H9 (cell line): ENCODE data around the gene NAPEPLD. TPM values are rescaled to one million over a fixed set of nuclear protein-coding genes. Genes with fewer than 3 reads are reported as not detected.
A peak's percentile ranks its signal among the peaks of the same experiment; 100 is the strongest.

Experiments
- DNase-seq: peaks from one replicate; pipeline ENCODE4 v3.0.0-alpha.2; 2017
- H2AFZ ChIP-seq: one replicate; pipeline ENCODE4 v1.6.1; 2013; ENCODE audit warnings: mild to moderate bottlenecking, low read length, control low read depth, moderate library complexity
- H2AK5ac ChIP-seq: 2 replicates; pipeline ENCODE4 v1.6.1; 2013; ENCODE audit warnings: low read length, control low read depth, mixed read lengths; ENCODE audit not compliant: insufficient read length
- H2BK120ac ChIP-seq: one replicate; pipeline ENCODE4 v1.6.1; 2013; ENCODE audit warnings: low read depth, mild to moderate bottlenecking, low read length, control low read depth, inconsistent platforms; ENCODE audit not compliant: poor library complexity, severe bottlenecking
- H2BK12ac ChIP-seq: 2 replicates; pipeline ENCODE4 v1.6.1; 2013; ENCODE audit warnings: low read length, control low read depth, mixed read lengths, low read depth; ENCODE audit not compliant: insufficient read length
- H2BK15ac ChIP-seq: 2 replicates; pipeline ENCODE4 v1.6.1; 2013; ENCODE audit warnings: low read depth, low read length, control low read depth
- H2BK20ac ChIP-seq: one replicate; pipeline ENCODE4 v1.6.1; 2013; ENCODE audit warnings: low read depth, mild to moderate bottlenecking, low read length, control low read depth, inconsistent platforms; ENCODE audit not compliant: poor library complexity, severe bottlenecking
- H2BK5ac ChIP-seq: 2 replicates; pipeline ENCODE4 v1.6.1; 2013; ENCODE audit warnings: low read length, control low read depth, mixed read lengths; ENCODE audit not compliant: insufficient read length
- H3K14ac ChIP-seq: 2 replicates; pipeline ENCODE4 v1.6.1; 2013; ENCODE audit warnings: low read length, control low read depth; ENCODE audit not compliant: insufficient read depth
- H3K18ac ChIP-seq: 2 replicates; pipeline ENCODE4 v1.6.1; 2013; ENCODE audit warnings: low read depth, mild to moderate bottlenecking, mixed read lengths, low read length, control low read depth; ENCODE audit not compliant: insufficient read length
- H3K23ac ChIP-seq: 2 replicates; pipeline ENCODE4 v1.6.1; 2013; ENCODE audit warnings: low read length, control low read depth, mixed read lengths, low read depth; ENCODE audit not compliant: insufficient read length
- H3K23me2 ChIP-seq: 2 replicates; pipeline ENCODE4 v1.6.1; 2013; ENCODE audit warnings: low read depth, mild to moderate bottlenecking, mixed read lengths, low read length, control low read depth; ENCODE audit not compliant: insufficient read length, poor library complexity, severe bottlenecking
- H3K27ac ChIP-seq: 2 replicates; pipeline ENCODE4 v1.5.1; 2013; ENCODE audit warnings: low read length, control low read depth, mixed read lengths, low read depth; ENCODE audit not compliant: insufficient read length
- H3K27me3 ChIP-seq: 2 replicates; pipeline ENCODE4 v1.6.1; 2013; ENCODE audit warnings: low read length, control low read depth, inconsistent platforms; ENCODE audit not compliant: insufficient read depth
- H3K4ac ChIP-seq: 2 replicates; pipeline ENCODE4 v1.6.1; 2013; ENCODE audit warnings: low read depth, mild to moderate bottlenecking, control low read depth, inconsistent platforms, low read length, moderate library complexity
- H3K4me1 ChIP-seq: 2 replicates; pipeline ENCODE4 v1.6.1; 2013; ENCODE audit warnings: low read length, control low read depth, inconsistent platforms; ENCODE audit not compliant: insufficient read depth
- H3K4me2 ChIP-seq: 2 replicates; pipeline ENCODE4 v1.6.1; 2013; ENCODE audit warnings: low read length, control low read depth, mixed read lengths; ENCODE audit not compliant: insufficient read length, insufficient read depth
- H3K56ac ChIP-seq: 2 replicates; pipeline ENCODE4 v1.6.1; 2013; ENCODE audit warnings: low read depth, mild to moderate bottlenecking, mixed read lengths, low read length, control low read depth; ENCODE audit not compliant: insufficient read length
- H3K79me1 ChIP-seq: 2 replicates; pipeline ENCODE4 v1.6.1; 2013; ENCODE audit warnings: low read depth, mild to moderate bottlenecking, moderate library complexity, low read length, control low read depth, inconsistent platforms; ENCODE audit not compliant: insufficient read depth, poor library complexity, severe bottlenecking
- H3K79me2 ChIP-seq: 2 replicates; pipeline ENCODE4 v1.6.1; 2013; ENCODE audit warnings: low read length, control low read depth, inconsistent platforms; ENCODE audit not compliant: insufficient read depth
- H3K9ac ChIP-seq: 2 replicates; pipeline ENCODE4 v1.6.1; 2013; ENCODE audit warnings: low read length, control low read depth, mixed read lengths; ENCODE audit not compliant: insufficient read length; ENCODE audit errors: extremely low read depth
- H3K9me3 ChIP-seq: one replicate; pipeline ENCODE4 v1.6.1; 2013; ENCODE audit warnings: low read depth, low read length, inconsistent platforms; ENCODE audit not compliant: control insufficient read depth
- H3T11ph ChIP-seq: one replicate; pipeline ENCODE4 v1.6.1; 2013; ENCODE audit warnings: mild to moderate bottlenecking, low read length, control low read depth, inconsistent platforms
- H4K20me1 ChIP-seq: one replicate; pipeline ENCODE4 v1.6.1; 2013; ENCODE audit not compliant: control insufficient read depth, insufficient read length, insufficient read depth
- H4K5ac ChIP-seq: 2 replicates; pipeline ENCODE4 v1.6.1; 2013; ENCODE audit warnings: low read depth, mild to moderate bottlenecking, mixed read lengths, low read length, control low read depth; ENCODE audit not compliant: insufficient read length
- H4K8ac ChIP-seq: replicated peaks from 2 replicates; pipeline ENCODE4 v1.6.1; 2013; ENCODE audit warnings: low read length, control low read depth, mixed read lengths, low read depth; ENCODE audit not compliant: insufficient read length
- H4K91ac ChIP-seq: 2 replicates; pipeline ENCODE4 v1.6.1; 2013; ENCODE audit warnings: low read depth, mild to moderate bottlenecking, moderate library complexity, mixed read lengths, low read length, control low read depth; ENCODE audit not compliant: insufficient read length
- H3K27ac Mint-ChIP-seq, 3 experiments: 2 replicates in 2 of 3; 3 replicates in 1 of 3; pipeline ENCODE4 v1.8.0; 2020 to 2021; ENCODE audit warnings: mixed read lengths in 3 of 3, mild to moderate bottlenecking in 1 of 3, moderate library complexity in 1 of 3
- H3K27me3 Mint-ChIP-seq: 2 replicates; pipeline ENCODE4 v1.8.0; 2021; ENCODE audit warnings: low read depth, mild to moderate bottlenecking, moderate library complexity, mixed read lengths
- H3K36me3 Mint-ChIP-seq, 3 experiments: 2 replicates in 2 of 3; 3 replicates in 1 of 3; pipeline ENCODE4 v1.8.0; 2020 to 2021; ENCODE audit warnings: low read depth in 3 of 3, mixed read lengths in 3 of 3; ENCODE audit not compliant: insufficient read depth in 1 of 3
- H3K4me1 Mint-ChIP-seq, 2 experiments: 2 replicates each; pipeline ENCODE4 v1.8.0; 2020; ENCODE audit warnings: mixed read lengths in 2 of 2
- H3K4me3 Mint-ChIP-seq, 2 experiments: 2 replicates in 1 of 2; 3 replicates in 1 of 2; pipeline ENCODE4 v1.8.0; 2020 to 2021; ENCODE audit warnings: mild to moderate bottlenecking in 2 of 2, mixed read lengths in 2 of 2, moderate library complexity in 1 of 2
- H3K9me3 Mint-ChIP-seq, 2 experiments: 2 replicates in 1 of 2; 3 replicates in 1 of 2; pipeline ENCODE4 v1.8.0; 2020; ENCODE audit warnings: mild to moderate bottlenecking in 2 of 2, mixed read lengths in 2 of 2, moderate library complexity in 1 of 2
- WGBS: extraction: QIAGEN DNeasy Blood & Tissue Kit; methylation state at CpG from one replicate; pipeline ENCODE4 v1.1.7; 2013; ENCODE audit warnings: missing lambda C conversion rate, low lambda C conversion rate, mixed read lengths; ENCODE audit not compliant: insufficient read length; ENCODE audit errors: extremely low coverage; 5-methylcytosine and 5-hydroxymethylcytosine counted together
- total RNA-seq: library from RNA; stranded (reverse); gene quantifications from 2 replicates; pipeline ENCODE4 v1.2.1, GENCODE V29; 2021
- TF ChIP-seq, protein P1 (sequence below): fragments of 200-600 bp; sonication (generic); conservative IDR thresholded peaks from 3 replicates; pipeline ENCODE4 v1.8.0; 2021; ENCODE audit warnings: antibody characterized with exemption, mild to moderate bottlenecking

The NAPEPLD gene
- total RNA-seq, 1 experiment from 2014 or later = 9.3 TPM

DNA sequence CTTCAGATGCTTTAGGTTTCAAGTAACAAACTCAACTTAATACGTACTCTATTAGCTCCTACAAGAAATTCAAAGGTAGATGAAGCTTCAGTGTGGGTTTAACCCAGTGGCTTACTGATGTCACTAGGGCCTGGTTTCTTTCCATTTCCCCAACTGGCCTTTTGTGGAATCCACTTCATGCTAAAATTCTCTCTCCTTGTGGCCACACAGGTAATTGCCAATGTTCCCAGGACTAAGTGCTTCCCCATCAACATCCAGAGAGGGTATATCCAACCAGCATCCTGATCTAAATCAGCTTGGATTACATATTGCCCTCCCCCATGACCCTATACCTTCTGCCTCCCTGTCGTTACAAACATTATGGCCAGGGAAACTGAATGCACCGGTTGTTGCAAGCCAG is 85.0 kb downstream of the NAPEPLD start:
- no peak overlapping the region for H2BK5ac ChIP-seq
- peak overlapping the region in 1 of 3 experiments; percentile 31; a peak in 1 of 7 replicates for H3K27ac Mint-ChIP-seq

More for the DNA sequence above, 85.0 kb downstream of the NAPEPLD start:
- H4K91ac ChIP-seq = no peak overlapping the region
- H3K23ac ChIP-seq = no peak overlapping the region
- no peaks in the 10 kb centered on the region for H3K79me2 ChIP-seq
- H3K27me3 Mint-ChIP-seq = no peaks in the 10 kb centered on the region
- no peaks in the 10 kb centered on the region for H4K20me1 ChIP-seq
- H4K5ac ChIP-seq = no peak overlapping the region
- H3K9me3 ChIP-seq = no peaks in the 10 kb centered on the region
- H3K4me1 ChIP-seq = no peaks in the 10 kb centered on the region
- H3K18ac ChIP-seq = no peak overlapping the region
- H3K27ac ChIP-seq = no peak overlapping the region
- H3K23me2 ChIP-seq = no peaks in the 10 kb centered on the region
- H2BK12ac ChIP-seq = no peak overlapping the region
- H3K4me2 ChIP-seq = no peak overlapping the region
- H2AFZ ChIP-seq = no peak overlapping the region
- no peak for DNase-seq
- H3K14ac ChIP-seq = no peak overlapping the region
- H3K9ac ChIP-seq = no peak overlapping the region
- H3K4me3 Mint-ChIP-seq = no peak overlapping the region
- H2BK20ac ChIP-seq = no peak overlapping the region
- no peak overlapping the region for H3K56ac ChIP-seq
- no peaks in the 10 kb centered on the region for H3K79me1 ChIP-seq
- peaks cover 4 to 5% of the 10 kb centered on the region in 2 experiments; a peak in 2 of 4 replicates for H3K4me1 Mint-ChIP-seq
- WGBS = no CpG with 5 or more reads among the region's 3 CpGs
- H3K36me3 Mint-ChIP-seq = peaks cover 2 to 11% (median 11%) of the 10 kb centered on the region in 3 experiments
- H3K4ac ChIP-seq = no peak overlapping the region
- H4K8ac ChIP-seq = no peak overlapping the region
- no peak overlapping the region for H3T11ph ChIP-seq
- TF ChIP-seq, protein P1, sequence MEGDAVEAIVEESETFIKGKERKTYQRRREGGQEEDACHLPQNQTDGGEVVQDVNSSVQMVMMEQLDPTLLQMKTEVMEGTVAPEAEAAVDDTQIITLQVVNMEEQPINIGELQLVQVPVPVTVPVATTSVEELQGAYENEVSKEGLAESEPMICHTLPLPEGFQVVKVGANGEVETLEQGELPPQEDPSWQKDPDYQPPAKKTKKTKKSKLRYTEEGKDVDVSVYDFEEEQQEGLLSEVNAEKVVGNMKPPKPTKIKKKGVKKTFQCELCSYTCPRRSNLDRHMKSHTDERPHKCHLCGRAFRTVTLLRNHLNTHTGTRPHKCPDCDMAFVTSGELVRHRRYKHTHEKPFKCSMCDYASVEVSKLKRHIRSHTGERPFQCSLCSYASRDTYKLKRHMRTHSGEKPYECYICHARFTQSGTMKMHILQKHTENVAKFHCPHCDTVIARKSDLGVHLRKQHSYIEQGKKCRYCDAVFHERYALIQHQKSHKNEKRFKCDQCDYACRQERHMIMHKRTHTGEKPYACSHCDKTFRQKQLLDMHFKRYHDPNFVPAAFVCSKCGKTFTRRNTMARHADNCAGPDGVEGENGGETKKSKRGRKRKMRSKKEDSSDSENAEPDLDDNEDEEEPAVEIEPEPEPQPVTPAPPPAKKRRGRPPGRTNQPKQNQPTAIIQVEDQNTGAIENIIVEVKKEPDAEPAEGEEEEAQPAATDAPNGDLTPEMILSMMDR = peak; percentile 39; the same call in 2 of the 3 replicates
- H3K9me3 Mint-ChIP-seq = peaks cover 10 to 11% of the 10 kb centered on the region in 2 experiments; a peak in 3 of 5 replicates
- H2BK120ac ChIP-seq = no peak overlapping the region
- no peaks in the 10 kb centered on the region for H3K27me3 ChIP-seq
- no peak overlapping the region for H2BK15ac ChIP-seq
- no peak overlapping the region for H2AK5ac ChIP-seq
